GOT3 (cell line): ENCODE results near the gene ERMAP.
"Not testable (repeated sequence)": the region's sequence is repeated elsewhere in the genome, so short reads cannot be mapped to it uniquely, and the experiment has no call there.

Experiments used
- DNase-seq: peaks from one replicate; lab custom pipeline; 2025; ENCODE audit warnings: mixed read lengths; lab: John Stamatoyannopoulos, UW

The ERMAP gene

DNA sequence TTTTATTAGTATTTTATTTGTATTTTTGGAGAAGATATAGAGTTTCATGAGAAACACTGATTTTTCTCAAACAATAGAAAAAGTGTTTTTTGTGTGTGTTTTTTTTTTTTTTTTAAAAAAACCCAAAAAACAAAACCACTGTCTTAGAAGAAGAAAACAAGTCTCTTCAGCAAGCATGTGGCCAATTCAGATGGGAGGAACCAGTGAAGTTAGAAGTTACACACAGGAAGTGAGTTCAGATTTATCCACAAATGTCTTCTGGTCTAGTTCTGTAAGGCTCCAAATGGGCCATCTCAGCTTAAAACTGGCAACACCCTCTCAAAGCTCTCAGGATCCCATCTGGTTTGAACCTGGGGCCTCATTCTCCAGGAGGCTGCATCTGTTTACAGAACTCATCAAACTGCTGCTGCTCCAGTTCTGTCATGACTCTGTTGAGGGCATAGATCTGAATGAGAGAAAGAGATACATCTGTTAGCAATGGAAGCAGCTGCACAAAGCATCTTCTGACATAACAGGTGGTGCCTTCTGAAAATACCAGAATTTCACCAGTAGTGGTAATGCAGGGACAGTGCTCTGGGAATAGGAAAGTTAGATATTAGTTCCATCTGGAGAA is 9.8 kb upstream of the ERMAP start:
- no peak for DNase-seq

DNA sequence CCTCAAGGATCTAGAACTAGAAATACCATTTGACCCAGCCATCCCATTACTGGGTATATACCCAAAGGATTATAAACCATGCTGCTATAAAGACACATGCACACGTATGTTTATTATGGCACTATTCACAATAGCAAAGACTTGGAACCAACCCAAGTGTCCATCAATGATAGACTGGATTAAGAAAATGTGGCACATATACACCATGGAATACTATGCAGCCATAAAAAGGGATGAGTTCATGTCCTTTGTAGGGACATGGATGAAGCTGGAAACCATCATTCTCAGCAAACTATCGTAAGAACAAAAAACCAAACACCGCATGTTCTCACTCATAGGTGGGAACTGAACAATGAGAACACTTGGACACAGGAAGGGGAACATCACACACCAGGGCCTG is 2.1 kb upstream of the ERMAP start:
- not testable (repeated sequence) for DNase-seq

DNA sequence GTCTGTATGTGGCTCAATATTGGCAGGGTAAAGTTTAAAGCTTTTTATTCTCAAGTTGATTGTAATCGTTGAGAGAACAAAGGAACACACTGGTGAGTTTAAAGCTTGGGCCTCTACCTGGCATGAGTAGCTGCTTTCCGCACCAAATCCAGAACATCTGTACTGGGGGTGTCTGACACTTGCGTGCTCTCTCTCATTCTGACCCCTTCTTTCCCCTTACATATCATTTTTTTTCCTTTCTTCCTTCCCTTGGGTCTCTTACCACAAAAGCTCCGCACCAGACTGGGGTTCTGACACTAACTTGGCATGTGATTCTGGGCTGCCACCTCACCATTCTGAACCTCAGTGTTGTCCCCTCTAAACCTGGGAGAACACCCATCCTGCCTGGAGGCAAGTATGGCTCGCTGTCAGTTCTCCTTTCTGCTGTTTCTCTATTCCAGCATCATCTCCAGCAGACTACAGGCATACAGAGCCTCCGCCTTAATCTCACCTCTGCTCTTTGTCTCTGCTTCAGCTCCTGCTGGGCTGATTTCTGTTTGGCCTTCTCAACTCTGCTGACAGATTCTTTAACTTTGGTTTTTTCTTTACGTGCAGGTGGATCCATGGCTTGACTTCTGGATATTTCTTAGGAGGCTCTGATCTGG is 859 bp upstream of the ERMAP start:
- no peak for DNase-seq

DNA sequence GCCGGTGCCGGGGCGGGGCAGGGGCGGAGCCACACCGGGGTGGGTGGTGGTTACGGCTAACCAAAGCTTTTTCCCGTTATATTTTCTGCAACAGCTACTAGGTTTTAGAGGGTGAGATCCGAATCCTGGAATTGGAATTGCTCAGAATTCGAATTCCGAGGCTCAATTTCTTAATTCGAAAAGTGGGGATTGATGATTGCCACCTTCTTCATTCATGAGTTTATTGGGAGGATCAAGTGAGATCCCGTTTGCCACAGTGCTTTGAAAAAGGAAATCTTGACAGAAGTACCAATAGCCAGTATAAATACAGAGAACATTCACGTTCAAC is 482 bp downstream of the ERMAP start:
- no peak for DNase-seq

DNA sequence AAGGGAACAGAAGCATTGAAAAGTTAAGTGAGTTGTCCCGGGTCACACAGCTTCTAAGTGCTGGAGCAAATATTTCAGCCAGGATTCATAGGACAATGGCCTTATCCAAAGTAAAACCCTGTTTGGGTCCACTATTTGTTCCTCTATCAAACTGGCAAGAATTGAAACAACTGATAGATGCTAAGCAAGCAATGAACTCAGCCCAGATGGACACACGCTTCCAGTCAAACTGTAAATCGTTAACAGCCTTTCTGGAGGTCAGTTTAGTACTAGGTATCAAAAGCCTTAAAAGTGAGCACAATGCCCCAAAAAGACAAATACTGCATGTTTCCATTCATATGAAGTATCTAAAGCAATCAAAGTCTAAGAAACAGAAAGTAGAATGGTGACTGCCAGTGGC is 1.1 kb downstream of the ERMAP start:
- DNase-seq: no peak

DNA sequence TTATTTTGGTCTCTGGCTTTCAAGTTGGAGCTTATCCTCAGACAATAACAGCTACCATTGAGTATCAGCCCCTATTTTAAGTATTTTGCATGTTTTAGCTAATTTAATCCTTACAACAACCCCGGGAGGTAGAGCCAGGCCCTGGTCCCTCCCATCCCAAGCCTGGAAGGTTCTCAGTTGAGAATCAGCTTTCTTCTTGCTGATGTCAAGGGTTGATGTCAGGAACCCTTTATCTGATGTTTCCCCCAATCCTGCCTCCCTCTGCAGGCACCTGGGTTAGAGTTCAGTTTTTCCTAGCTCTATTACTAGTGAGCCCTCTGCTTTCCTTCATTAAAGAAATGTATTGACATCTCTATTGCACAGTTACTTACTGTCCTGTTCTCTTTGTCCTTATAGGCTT is 3.9 kb downstream of the ERMAP start:
- no peak for DNase-seq

DNA sequence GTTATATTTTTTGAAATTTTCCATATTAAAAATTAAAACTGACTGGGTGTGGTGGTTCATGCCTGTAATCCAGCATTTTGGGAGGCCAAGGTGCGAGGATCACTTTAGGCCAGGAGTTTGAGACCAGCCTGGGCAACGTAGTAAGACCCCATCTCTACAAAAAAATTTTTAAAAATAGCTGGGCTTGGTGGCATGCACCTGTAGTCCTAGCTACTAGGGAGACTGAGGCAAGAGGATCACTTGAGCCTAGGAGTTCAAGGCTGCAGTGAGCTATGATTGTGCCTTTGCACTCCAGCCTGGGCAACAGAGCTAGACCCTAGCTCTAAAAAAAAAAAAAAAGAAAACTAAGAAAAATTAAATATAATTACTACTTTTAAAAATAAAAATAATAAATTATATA is 4.8 kb downstream of the ERMAP start:
- DNase-seq: no peak

DNA sequence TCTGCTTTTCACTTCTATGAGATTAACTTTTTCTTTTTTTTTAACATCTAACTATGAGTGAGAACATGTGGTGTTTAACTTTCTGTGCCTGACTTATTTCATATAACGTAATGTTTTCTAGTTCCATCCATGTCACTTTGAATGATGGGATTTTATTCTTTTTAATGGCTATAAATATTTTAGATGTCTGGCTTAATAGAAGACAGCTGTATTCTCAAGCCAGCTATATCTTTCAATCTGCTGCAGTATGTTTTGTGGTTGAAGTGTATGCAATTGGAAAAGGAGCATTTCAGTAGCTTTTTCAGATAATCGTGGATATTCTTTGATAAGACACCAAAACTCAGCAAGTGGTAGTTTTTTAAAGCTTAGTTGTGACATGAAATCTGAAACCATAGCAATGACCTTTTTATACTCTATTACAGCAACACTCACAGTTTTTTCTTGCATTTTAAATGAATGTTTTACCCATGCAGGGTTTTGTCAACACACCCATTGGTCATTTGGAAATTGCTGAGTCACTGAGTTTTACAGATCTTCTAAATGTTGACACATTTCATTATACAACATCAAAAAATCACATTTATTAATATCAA is 6.0 kb downstream of the ERMAP start:
- DNase-seq: no peak

DNA sequence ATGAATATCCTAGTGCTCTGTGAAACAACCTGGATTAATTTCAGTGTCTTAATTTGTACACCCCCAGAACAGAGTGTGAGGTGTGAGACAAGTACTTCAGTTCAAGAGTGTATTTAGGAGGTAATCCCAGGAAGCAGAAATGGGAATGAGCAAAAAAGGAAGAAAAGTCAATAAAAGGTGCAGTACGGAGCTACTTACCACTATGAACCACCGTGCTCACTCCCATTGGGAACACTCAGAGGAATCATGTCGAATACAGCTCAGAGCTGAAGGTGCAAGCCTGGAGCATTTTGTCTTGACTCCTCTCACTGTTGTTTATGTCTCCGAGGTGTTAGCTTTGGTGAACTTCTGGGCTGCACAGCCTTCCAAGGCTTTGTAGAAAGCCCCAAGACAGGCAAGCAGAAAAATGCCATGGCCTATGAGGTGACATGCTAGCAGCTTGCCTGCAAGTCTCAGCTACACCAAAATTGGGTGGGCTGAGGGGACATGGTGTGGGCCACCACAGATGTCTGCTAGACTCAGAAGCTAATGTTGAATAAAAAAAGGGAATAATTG is 7.6 kb downstream of the ERMAP start:
- DNase-seq: no peak

DNA sequence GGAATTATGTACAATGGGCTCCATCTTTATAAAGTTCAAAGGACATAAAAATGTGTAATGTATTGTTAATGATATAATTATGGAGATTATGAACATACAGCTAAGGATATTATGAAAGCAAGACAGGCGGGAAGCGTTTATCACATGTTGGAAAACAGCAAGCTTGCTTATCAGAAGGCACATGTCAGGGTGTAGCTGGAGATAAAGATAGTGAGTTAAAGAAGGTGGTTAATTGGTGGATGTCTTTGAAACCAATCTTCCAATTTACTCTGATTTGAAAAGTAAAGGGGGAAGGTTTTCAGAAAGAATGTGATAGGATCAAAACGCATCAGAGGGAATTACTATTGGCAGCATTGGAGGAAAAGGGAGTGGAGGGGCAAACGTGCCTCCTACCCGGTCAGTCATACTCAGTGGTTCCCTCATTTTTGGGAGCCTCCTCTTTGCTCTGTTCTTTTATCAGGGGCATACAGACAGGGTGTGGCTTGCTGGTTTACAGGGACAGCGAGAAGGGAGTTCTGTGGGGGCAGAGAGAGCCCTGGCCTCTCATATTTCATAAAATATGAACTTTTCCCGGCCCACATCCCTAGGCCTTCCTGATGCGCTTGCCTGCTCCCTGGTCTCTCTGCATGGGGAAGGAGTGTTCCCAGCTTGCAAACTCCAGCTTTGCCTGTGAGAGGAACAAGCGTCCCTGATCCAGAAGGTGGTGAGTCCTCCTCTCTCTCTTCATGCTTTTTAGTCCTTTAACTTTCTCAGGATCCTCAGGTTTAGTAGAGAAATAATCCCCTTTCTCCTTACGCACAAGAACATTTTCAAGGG is 8.3 kb downstream of the ERMAP start:
- no peak for DNase-seq

DNA sequence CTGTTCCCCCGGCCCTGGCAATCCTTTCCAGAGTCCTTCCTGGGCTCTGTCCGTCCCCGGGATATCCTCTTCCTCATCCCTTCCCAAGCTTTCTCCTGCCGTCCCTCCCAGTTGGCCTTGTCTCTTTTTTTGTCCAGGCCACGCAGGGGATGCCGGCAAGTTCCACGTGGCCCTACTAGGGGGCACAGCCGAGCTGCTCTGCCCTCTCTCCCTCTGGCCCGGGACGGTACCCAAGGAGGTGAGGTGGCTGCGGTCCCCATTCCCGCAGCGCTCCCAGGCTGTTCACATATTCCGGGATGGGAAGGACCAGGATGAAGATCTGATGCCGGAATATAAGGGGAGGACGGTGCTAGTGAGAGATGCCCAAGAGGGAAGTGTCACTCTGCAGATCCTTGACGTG is 13.7 kb downstream of the ERMAP start:
- no peak for DNase-seq

DNA sequence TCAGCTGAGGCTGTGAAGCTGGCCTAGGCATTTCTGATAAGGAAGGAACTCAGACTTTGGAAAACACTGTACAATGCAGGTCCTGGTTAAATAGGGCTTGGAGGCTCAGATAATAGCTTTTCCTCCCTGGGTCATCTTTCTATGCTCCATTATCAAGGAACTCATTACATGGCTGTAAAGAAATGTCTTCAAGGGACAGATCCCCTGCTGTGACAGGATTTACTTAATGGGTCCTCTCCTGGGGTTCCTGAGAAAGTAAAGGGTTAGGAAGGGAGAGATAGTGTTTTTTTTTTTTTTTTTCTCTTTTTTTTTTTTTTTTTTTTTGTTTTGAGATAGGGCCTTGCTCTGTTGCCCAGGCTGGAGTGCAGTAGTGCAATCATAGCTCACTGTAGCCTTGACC is 14.4 kb downstream of the ERMAP start:
- no peak for DNase-seq

DNA sequence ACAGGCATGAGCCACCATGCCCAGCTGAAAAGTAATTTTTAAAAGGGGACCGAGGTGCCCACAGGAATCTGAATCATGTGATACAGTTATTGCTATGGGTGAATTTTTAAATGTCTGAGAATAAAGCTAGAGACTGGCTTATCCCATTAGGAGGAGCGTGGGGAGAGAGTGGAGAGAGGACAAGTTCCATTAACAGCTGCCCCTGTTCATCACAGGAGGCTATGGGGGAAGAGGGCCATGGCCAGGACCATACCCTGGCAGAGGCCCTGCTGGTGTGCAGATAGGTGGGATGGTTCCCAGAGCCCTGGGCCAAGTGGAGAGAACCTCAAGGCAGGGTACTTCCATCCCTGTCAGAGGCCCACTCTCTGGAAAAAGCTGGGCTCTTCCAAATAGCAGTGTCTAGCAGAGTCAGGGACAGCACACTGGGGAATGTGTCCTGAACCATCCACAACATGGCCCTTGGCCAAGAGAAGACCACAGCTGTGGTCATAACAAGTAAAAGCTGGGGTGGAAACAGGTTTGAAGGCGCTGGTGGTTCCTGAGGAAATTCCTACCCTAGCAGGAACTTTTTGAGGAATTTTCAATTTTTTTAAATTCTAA is 15.8 kb downstream of the ERMAP start:
- DNase-seq: no peak

DNA sequence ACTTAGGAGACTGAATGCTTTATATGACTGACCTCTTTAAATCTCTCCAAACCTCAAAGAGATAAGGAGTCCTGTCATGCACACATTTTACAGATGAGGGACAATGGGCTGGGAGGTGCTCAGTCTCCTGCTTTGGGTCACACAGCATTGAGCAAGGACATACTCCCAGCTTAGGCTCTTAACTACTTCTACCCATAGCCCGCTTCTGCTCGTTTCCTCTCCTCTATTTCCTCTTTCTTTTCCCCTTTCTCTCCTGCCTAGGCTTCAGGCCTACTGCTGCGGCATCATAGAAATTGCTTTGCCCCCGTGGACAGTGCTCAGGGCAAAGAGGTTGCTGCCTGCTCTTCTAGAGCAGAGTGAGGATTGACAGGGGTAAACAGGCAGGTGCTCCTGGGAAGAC is 17.1 kb downstream of the ERMAP start:
- no peak for DNase-seq

DNA sequence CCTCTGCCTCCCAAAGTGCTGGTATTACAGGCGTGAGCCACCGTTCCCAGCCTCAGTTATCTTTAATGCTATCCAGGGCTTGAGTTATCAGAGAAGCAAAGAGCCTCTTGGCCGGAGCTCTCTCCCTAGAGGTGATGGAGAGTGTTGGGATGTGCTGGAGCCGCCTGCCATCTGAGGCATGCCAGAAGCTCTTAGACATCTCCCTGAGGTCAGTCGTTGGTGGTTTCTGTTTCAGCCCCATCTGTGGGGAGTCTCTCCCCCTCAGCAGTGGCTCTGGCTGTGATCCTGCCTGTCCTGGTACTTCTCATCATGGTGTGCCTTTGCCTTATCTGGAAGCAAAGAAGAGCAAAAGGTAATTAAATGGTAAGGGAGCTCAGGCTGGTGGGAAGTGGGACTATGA is 17.9 kb downstream of the ERMAP start:
- no peak for DNase-seq

DNA sequence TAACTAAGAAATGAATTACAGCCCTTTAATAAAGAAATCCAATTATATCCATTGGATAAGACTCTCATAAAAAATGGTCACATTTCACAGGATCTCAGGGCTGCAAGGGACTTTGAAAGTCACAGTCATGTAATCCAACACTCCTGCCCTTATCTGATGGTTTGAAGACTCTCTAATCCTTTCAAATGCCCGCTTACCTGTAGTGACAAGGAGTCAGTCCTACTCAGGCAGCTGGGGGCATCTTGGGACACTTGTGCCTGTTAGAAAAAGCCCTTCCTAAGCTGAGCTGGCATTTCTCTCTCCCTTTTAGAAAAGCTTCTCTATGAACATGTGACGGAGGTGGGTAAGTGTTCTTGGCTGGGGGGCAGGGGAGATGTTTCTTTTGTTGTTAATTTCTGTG is 18.5 kb downstream of the ERMAP start:
- DNase-seq: no peak

DNA sequence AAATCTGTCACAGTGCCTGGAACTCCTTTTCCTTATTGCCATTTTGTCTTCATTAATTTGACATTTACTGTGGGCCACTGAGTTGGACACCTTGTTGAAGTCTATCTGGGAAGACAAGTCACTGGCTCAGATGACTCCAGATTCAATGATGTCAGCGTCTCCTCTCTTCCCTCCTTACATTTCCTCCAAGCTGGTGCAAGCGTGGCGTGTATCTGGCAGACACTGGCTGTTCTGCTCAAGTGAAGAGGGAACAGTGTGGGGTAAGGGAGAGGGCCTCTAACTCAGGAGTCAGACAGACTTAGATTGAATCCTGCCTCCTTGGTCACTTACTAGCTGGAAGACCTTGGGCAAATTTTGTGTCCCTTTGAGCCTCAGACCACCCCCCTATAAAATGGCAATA is 20.8 kb downstream of the ERMAP start:
- no peak for DNase-seq

DNA sequence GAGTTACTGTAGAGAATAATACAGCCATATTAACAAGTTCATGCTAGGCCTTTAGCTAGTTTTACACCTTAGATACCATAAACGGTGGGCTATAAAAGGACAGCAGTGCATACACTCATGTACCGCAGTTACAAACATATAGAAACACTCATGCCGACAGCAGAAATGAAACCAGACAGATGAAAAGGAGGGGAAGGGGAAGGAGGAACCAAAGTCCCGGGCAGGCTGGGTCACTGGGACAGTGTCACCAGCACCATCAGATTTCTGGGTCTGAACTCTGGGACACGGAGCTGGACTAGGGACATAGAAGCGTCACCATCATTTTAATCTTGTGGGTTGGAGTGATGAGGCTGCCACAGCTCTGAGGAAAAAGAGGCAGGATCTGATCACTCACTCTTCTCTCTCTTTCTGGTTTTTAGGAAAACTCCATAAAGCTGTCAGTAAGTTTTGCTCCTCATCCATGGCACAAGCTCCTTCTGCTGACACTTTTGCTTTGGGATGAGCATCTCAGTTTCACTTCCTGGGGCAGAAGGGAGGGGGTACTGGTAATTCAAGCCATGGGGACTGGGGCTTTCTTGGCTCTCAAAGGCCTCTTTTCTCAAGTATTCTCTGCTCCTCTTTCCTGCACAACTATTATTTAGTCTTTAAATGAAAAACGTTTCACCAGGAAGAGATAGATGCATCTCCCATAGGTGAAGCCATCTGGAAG is 21.7 kb downstream of the ERMAP start:
- no peak for DNase-seq

DNA sequence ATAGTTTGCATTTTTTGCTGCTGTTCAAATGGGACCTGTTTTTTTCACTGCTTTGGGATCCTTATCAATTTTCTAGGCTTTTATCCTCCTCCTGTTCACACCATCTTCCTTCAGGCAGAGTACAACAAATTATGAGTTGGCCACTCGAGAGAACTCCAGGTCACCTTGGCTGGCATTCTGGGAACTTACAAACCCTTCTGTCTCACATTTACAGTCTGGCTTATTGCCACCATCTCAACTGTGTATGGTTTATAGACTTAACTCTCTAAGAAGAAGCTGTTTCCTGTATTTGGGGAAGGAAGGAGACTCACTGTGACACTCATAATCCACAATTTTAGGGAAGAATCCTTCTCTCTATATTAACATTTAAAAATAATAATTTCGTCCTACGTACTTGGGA is 24.1 kb downstream of the ERMAP start:
- no peak for DNase-seq

DNA sequence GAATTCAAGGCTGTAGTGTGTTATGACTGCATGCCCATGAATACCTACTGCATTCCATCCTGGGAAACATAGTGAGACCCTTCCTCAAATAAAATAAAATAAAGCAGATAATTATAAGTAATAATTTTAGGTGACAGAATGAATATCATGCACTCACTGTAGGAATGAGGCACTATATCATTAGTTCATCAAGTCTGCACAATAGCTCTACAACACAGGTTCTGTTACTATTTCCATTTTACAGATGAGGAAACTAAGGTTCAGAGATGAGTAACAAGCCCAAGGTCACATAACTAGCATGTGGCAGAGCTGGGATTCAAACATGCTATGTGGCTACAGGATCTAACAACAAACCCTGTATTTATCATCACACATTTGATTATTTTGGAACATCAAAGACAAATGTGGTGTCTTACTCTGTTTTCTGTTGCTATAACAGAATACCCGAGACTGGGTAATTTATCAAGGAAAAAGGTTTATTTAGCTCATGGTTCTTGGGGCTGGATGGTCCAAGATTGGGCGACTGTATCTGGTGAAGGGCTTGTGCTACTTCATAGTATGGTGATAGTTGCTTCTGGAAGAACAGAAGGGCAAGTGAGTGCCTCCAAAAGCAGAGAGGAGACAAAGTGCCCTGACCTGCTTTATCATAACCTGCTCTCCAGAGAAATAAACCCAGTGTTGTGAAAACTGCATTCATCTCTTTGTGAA is 24.7 kb downstream of the ERMAP start:
- no peak for DNase-seq

DNA sequence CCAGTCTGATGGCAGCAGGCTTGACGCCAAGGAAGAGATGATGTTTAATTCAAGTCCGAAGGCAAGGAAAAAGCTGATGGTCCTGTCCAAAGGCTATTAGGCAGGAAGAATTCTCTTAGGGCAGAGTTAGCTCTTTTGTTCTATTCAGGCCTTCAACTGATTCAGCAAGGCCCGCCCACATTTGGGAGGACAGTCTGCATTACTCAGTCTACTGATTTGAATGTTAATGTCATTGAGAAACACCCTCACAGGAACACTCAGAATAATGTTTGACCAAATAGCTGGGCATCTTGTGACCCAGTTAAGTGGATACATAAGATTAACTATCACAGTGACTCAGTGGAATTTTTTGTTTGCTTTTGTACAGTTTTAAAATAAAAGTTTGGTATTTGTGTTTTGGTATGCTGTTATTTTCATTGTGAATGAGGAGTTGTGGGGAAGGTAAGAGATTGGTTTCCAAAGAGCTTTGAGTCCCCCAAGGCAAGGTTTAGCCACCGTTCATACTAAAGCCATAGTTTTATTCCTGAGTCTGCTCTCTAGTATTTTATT is 27.7 kb downstream of the ERMAP start:
- no peak for DNase-seq
